Fibroblast of mammary gland (primary cell): ENCODE data around the gene KIAA1671.

Experiments used
- DNase-seq: peaks from one replicate; pipeline ENCODE4 v3.0.0-alpha.2; 2010; ENCODE audit warnings: low read depth
- H3K4me3 ChIP-seq: 2 replicates; pipeline ENCODE4 v1.5.1; 2011; ENCODE audit warnings: low read depth, mild to moderate bottlenecking, low read length, moderate library complexity; ENCODE audit not compliant: control insufficient read depth
- TF ChIP-seq, protein P1 (sequence below): conservative IDR thresholded peaks from 2 replicates; pipeline ENCODE4 v1.5.1; 2011; ENCODE audit warnings: low read depth, low read length, inconsistent platforms; ENCODE audit not compliant: control insufficient read depth, insufficient read depth

KIAA1671 gene

GRCh38 chr22:25090225-25090890, 137.8 kb downstream of the KIAA1671 start:
- no peak for DNase-seq
- no peak overlapping the region for H3K4me3 ChIP-seq
- TF ChIP-seq, protein P1, sequence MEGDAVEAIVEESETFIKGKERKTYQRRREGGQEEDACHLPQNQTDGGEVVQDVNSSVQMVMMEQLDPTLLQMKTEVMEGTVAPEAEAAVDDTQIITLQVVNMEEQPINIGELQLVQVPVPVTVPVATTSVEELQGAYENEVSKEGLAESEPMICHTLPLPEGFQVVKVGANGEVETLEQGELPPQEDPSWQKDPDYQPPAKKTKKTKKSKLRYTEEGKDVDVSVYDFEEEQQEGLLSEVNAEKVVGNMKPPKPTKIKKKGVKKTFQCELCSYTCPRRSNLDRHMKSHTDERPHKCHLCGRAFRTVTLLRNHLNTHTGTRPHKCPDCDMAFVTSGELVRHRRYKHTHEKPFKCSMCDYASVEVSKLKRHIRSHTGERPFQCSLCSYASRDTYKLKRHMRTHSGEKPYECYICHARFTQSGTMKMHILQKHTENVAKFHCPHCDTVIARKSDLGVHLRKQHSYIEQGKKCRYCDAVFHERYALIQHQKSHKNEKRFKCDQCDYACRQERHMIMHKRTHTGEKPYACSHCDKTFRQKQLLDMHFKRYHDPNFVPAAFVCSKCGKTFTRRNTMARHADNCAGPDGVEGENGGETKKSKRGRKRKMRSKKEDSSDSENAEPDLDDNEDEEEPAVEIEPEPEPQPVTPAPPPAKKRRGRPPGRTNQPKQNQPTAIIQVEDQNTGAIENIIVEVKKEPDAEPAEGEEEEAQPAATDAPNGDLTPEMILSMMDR, result no peak

DNA sequence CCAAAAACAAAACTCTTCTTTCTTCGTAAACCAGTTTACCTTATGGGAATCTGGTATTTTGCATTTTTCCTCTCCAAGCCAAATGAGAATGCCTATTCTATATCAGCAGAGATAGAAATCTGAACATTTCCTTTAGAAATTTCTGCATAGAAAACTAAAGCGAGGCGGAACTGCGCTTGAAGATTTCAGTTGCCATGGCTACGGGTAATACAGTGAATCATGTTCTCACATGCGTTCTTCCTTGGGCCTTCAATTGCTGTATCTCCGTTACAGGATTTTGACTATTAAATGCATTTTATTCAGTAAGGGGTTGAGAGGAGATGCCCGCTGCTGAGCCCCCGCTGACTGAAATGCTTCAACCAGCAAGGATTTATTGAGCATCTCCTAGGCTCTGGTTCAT, 138.9 kb downstream of the KIAA1671 start:
- TF ChIP-seq, protein P1, result no peak
- DNase-seq, result no peak
- H3K4me3 ChIP-seq, result no peak overlapping the region

DNA sequence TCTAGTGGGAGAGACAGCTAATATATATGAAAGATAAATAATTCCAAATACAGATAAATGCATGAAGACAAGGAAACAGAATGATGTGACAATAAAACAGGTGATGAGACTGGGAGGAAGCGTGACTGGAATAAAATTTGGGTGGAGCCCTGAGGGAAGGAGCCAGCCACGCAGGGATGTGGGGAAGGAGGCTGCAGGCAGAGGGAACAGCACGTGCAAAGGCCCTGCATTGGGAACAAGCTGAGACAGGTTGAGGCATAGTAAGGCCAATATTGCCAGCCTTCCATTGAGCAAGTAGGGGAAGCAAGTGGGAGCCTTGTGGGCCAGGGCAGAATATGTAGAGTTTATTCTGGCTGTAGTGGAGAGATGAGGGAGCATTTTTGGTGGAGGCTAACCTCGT, 139.6 kb downstream of the KIAA1671 start:
- TF ChIP-seq, protein P1, result no peak
- no peak for DNase-seq
- no peak overlapping the region for H3K4me3 ChIP-seq

- H3K4me3 ChIP-seq, result no peak overlapping the region
- DNase-seq, result no peak
- TF ChIP-seq, protein P1, result no peak
Observed at GRCh38 chr22:25094579-25094978, 142.1 kb downstream of the KIAA1671 start.

GRCh38 chr22:25095869-25096268, 143.4 kb downstream of the KIAA1671 start:
- H3K4me3 ChIP-seq, result no peak overlapping the region
- DNase-seq, result no peak
- TF ChIP-seq, protein P1, result no peak

DNA sequence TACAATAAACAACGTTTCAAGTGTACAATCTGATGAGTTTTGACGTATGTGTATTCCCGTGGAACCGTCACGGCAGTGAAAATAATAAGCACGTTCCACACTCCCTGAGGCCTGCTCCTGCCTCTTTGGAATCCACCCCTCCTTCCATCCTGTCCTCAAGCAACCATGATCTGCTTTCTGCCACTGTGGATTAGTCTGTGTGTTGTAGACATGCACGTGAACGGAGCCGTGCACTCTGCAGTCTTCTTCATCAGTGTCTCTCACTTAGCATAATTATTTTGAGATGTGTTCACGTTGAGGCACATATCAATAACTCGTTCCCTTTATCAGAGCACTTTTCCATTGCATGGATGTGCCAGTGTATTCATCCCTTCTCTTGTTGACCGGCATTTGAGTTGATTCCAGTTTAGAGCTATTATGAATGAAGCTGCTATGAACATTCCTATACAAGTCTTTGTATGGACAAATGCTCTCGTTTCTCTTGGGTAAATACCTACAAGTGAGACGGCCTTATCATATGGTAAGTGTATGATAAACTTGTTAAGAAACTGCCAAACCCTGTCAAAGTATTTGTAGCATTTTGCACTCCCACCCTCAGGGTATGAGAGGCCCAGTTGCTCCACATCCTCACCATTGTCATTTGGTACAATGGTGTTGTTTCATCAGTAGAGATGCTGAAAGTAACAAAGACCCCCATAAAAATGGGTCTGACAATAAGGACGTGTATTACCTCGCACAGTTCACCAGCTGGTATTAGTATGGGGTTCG, 144.3 kb downstream of the KIAA1671 start:
- no peak for DNase-seq
- no peak overlapping the region for H3K4me3 ChIP-seq
- TF ChIP-seq, protein P1, result no peak
